ENCODE data around the gene RFX7. TPM values are rescaled to one million over a fixed set of nuclear protein-coding genes. Genes with fewer than 3 reads are reported as not detected.
A peak's percentile ranks its signal among the peaks of the same experiment; 100 is the strongest.

The RFX7 gene
- total RNA-seq, 2 experiments from 2014 or later, result 40.4 to 42.5 TPM

DNA sequence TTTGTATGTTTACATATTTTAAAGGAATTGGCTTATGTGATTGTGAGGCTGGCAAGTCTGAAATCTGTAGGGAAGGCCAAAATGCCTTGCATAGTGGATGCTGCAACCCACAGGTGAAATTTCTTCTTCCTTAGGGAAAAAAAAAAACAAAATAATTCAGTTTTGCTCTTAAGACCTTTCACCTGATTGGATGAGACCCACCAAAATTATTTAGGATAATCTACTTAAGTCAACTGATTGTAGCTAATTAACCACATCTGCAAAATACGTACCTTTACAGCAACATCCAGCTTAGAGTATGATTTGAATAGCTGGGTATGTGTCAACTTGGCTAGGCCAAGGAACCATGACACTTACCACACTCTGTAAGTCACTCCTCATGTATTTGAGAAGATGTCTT is 6.9 kb upstream of the RFX7 start:
- DNase-seq, result no peak
- H3K9me3 Mint-ChIP-seq, result no peaks in the 10 kb centered on the region
- H3K36me3 Mint-ChIP-seq, result no peaks in the 10 kb centered on the region
- ATAC-seq (ENCODE audit: low read depth), result no peak
- H3K27me3 Mint-ChIP-seq, result peaks cover 20% of the 10 kb centered on the region
- POLR2A ChIA-PET, result no interaction called here
- peaks cover 7% of the 10 kb centered on the region for H3K4me1 Mint-ChIP-seq
- H3K27ac Mint-ChIP-seq, result no peak overlapping the region
- no peak overlapping the region for H3K4me3 Mint-ChIP-seq

DNA sequence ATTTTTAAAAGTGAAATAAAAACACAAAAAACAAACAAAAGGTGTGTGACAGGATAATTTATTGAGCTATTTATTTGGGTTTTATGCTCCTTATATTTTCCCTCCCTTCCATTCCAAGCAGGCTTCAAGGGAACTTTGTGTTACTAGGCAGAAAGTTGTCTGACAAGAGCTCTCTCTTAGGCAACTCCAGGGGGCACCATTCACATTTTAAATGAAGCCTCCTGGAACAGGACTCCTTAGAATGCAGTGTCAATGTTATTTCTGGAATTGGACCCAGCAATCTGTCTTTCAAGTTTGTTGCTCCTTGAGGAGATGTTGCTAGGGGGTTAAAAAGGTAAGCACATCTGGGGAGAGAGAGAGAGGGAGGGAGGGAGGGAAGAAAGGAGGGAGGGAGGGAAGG is 5.4 kb upstream of the RFX7 start:
- H3K4me1 Mint-ChIP-seq, result peaks cover 19% of the 10 kb centered on the region
- POLR2A ChIA-PET, result no interaction called here
- DNase-seq, result no peak
- no peak overlapping the region for H3K4me3 Mint-ChIP-seq
- H3K9me3 Mint-ChIP-seq, result no peaks in the 10 kb centered on the region
- no peak overlapping the region for H3K27ac Mint-ChIP-seq
- ATAC-seq (ENCODE audit: low read depth), result no peak
- no peaks in the 10 kb centered on the region for H3K36me3 Mint-ChIP-seq
- peaks cover 14% of the 10 kb centered on the region for H3K27me3 Mint-ChIP-seq

DNA sequence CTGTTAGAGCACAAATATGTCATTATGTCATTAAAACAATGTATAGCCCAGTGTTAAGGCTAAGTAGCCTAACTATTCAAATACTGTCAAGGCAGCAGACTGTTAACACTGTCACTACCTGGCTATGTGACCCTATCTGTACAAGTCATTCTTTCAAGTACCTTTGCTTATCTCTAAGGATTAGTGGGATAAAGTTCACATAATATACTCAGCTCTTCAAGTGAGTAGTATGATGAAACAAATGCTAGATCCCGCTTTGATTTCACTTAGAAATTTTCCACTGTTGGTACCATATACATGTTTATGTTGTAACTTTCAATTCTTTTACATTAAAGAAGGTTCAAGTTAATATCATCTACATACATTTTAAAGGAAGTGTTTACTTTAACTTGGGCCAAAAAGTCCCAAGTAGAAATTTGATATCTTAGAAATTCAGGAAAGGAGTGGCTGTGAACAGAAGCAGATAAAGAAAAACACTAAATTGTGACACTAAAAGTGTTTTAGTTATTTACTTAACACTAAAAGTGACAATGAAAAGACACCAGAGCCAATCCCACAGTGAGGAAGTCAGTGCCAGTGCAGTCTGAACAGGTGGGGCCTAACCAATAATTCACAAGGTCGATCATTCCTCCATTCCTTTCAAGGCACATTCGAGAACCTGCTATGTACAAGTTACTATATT is 4.8 kb upstream of the RFX7 start:
- DNase-seq (no peak), ATAC-seq (ENCODE audit: low read depth) (no peak)
- Mint-ChIP-seq H3K4me1 (peaks cover 20% of the 10 kb centered on the region), H3K36me3 (no peaks in the 10 kb centered on the region), H3K4me3 (no peak overlapping the region), H3K27me3 (peaks cover 8% of the 10 kb centered on the region), H3K9me3 (no peaks in the 10 kb centered on the region), H3K27ac (no peak overlapping the region)
- POLR2A ChIA-PET, result no interaction called here

DNA sequence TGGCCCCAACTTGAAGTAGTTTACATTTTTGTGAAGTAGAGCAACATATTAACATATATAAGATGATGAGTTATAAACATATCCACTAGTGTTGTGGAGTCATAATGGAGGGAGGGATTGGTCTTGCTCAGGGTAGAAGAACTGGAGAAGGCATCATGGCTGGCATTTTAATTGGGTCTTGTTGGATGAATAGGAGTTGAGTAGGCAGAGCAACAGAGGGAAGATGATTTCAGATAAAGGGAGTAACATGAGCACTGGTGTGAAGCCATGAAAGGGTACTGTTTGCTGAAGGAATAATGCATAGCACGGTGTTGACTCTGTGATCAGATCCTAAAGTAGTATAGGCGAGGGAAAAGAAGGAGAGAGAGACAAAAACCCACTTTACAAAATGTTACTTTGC is 3.6 kb upstream of the RFX7 start:
- Mint-ChIP-seq H3K9me3 (no peaks in the 10 kb centered on the region), H3K4me3 (no peak overlapping the region), H3K36me3 (peaks cover 2% of the 10 kb centered on the region), H3K27me3 (peaks cover 2% of the 10 kb centered on the region), H3K4me1 (peaks cover 20% of the 10 kb centered on the region), H3K27ac (no peak overlapping the region)
- POLR2A ChIA-PET, result no interaction called here
- ATAC-seq (ENCODE audit: low read depth) (no peak), DNase-seq (no peak)

DNA sequence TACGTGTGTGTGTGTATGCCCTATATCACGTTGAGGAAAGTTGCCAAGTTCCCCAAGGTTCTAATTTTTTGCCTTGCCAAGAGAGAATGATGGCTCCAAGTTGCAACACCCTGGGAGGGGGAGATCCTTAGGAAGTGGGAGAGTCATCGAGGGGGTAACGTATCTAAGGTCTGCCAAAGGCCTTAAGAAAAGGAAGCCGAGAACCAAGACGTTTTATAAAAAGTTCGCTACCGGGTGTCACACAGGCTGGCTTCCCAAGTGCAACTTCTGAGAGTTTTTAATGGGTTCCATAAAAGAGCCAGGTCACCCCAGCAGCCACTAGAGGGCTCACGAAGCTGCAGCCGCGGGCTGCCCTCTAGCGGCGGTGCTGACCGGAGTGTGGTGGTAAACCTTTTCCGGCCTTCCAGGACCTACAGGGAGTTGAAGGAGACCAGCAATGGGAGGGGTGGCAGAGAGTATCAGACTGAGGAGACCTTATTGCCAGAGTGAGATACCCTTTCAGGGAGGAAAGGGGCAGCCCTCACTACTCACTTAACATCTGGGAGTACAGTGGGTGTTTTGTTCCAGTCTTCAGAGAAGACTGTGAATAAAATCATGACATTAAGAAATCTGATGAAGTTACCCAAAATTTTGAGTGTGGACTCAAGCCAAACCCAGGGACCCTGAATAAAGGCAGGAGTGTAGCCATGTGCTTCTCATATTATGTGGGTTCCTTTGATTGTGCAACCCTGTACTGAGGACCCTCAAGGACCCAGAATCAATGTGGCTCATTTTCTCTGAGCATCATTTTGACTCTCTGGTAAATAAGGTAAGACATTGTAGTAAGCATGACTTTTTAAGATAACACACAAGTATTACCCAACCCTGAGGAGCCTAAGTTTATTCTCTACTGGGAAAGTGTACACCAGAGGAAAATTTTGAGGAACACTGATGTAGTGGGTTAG is 2.5 kb upstream of the RFX7 start:
- Mint-ChIP-seq H3K4me3 (peak overlapping the region; percentile 84), H3K27ac (peak overlapping the region; percentile 99), H3K27me3 (no peaks in the 10 kb centered on the region), H3K9me3 (no peaks in the 10 kb centered on the region), H3K4me1 (peaks cover 27% of the 10 kb centered on the region), H3K36me3 (peaks cover 2% of the 10 kb centered on the region)
- peak; percentile 69 for ATAC-seq (ENCODE audit: low read depth)
- POLR2A ChIA-PET, result interaction anchor here (0.9 to 2.1 kb wide), 4 partner anchors 12 to 218 kb away, joined by 3 to 11 read pairs (median 7); partner anchors contain the start of gene MNS1
- DNase-seq, result peak; percentile 89

DNA sequence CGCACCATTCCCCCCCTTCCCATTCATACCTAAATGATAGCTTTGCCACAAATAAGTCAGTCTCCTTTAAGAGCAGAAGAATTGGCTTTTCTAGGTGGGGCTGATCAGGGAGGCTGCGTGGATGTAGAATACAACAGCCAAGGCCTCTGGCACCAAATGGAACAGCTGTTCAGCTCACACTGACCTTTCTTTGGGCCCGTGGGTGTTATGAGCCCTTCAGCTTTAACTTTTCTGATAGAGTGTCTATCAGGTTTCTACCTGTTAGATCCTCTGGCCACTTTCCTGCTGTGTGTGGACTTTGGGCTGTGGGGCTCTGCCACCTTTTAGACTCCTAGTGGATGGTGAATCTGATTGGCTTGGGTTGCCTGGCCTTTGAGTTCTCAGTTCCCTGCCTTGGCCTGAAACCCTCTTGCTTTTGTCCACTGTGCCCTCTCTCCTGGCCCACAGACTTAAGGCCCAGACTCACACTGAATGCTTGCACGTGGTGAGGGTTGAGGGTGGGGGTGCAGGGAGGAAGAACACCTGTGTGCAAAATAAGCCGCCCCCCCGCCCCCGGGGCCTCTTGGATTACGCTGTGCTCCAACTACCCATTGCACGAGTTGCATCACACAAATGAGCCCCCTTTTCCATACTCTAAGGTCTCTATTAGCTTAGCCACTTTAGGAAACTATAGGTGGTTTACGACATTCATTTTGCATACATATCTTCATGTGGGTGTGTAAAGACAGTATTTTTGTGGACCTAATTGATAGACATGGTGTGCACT is 1.3 kb upstream of the RFX7 start:
- Mint-ChIP-seq H3K4me1 (peaks cover 30% of the 10 kb centered on the region), H3K9me3 (no peaks in the 10 kb centered on the region), H3K27ac (peak overlapping the region; percentile 99), H3K27me3 (no peaks in the 10 kb centered on the region), H3K36me3 (peaks cover 2% of the 10 kb centered on the region), H3K4me3 (peak overlapping the region; percentile 84)
- ATAC-seq (ENCODE audit: low read depth) (no peak), DNase-seq (peak; percentile 61)
- POLR2A ChIA-PET, result interaction anchor here (0.6 to 2.1 kb wide), 9 partner anchors 11 to 926 kb away, joined by 3 to 11 read pairs (median 4); partner anchors contain the start of genes MNS1, PIGB and PIGBOS1

DNA sequence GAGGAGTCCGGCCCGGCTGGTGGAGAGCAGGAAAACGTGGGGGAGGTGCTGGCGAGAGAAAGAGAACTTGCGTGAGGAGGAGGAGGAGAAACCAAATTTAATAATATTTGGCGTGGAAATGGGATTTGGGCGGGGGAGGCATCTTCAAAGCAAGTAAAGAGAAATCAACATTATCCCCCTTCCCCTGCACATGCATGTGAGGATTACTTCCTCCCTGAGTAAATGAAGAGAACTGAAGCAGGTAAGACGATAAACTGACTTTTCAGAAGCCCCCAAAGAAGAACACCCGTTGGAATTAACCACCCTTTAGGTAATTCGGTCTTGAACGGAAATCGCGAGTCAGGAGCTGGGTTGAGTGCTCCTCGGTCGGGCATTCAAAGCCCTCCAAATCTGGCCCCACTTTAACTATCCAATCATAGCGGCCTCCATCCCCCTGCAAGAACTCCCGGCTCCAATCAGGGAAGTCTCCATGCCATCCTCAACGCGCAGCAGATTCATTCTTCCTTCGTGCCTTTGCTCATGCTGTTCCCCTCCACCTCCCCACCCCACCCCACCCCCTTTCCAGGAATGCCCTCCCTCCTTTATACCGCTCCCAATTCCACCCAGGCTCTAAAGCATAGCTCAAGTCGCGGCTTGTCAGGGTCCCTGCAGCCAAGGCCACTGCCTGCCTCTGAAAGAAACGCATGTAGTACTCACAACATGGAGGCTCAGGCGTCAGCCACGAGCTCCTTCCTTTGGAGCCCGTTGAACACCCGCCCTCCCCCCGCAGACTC is 545 bp upstream of the RFX7 start:
- POLR2A ChIA-PET, result interaction anchor here (0.6 to 2.1 kb wide), 8 partner anchors 10 to 925 kb away, joined by 3 to 11 read pairs (median 4); partner anchors contain the start of genes MNS1, PIGB and PIGBOS1

DNA sequence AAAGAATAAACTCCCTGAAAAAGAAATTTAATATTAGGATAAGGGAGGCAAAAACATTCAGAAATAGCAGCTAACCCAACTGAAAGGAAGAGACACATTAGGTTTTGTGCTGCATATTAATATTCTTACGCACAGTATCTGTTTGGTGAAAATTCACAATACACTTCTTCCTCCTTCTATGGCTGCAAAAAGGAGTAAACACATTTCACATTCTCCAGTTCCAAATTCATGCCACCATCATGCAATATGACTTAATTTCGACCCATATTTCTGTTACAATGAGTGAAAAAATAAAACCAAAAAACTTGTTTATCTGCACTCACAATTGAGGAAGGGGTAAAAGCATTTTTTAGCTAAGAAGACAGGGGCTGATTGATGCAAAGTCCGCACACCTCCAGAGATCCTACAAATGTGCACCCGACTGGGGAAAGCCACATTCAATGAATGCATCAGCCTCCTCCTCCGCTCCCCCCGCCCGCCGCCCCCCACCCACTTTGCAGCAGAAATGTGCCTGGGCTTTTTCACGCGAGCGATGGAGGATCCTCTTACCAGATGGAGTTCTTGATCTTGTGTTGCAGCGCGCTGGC is 1.0 kb downstream of the RFX7 start:
- Mint-ChIP-seq H3K9me3 (no peaks in the 10 kb centered on the region), H3K4me3 (peak overlapping the region; percentile 98)

More for the DNA sequence above, 545 bp upstream of the RFX7 start:
- Mint-ChIP-seq H3K4me3 (peak overlapping the region; percentile 84), H3K4me1 (peaks cover 34% of the 10 kb centered on the region), H3K27me3 (no peaks in the 10 kb centered on the region), H3K27ac (peak overlapping the region; percentile 99), H3K9me3 (no peaks in the 10 kb centered on the region), H3K36me3 (peaks cover 5% of the 10 kb centered on the region)
- DNase-seq (peak; percentile 45), ATAC-seq (ENCODE audit: low read depth) (peak; percentile 16)

DNA sequence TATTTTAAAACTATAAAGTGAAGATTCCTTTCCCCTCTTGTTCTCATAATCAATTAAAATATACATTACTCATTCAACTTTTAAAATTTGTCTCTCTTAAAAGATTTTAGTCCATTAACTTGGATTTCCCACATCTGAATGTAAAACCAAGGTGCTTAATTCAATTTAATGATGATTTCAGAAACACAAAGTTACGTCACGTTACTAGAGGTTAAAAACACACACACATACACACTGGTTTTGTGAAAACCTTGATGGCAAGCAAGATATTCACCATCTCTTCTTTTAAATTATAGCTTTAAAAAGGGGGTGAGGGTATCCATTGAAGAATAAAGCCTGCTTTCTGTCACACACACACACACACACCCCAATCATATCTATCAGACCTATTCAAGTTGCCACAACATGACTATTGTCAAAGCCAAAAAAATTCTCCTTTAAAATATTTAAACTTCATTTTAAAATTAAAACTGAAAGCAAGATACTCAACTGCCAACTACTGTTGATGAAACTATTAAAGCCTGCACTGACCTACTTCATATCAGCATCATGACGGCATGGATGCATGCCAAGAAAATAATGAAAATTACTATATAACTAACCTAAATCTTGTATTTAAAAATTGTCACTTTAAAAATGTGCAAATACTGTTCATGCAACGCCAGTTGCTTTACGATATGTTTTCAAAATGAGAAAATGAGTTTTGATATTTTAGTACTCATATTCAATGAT is 2.1 kb downstream of the RFX7 start:
- DNase-seq (no peak), ATAC-seq (ENCODE audit: low read depth) (no peak)
- H3K4me1 Mint-ChIP-seq, result peaks cover 38% of the 10 kb centered on the region
- peaks cover 20% of the 10 kb centered on the region for H3K36me3 Mint-ChIP-seq
- H3K9me3 Mint-ChIP-seq, result peaks cover 2% of the 10 kb centered on the region
- no peaks in the 10 kb centered on the region for H3K27me3 Mint-ChIP-seq
- H3K4me3 Mint-ChIP-seq, result peak overlapping the region; percentile 98
- POLR2A ChIA-PET, result no interaction called here
- peak overlapping the region; percentile 63 for H3K27ac Mint-ChIP-seq

More for the DNA sequence above, 1.0 kb downstream of the RFX7 start:
- POLR2A ChIA-PET, result interaction anchor here (0.6 to 1.3 kb wide), 3 partner anchors 35 to 395 kb away, joined by 4 to 5 read pairs (median 4); no protein-coding TSS in a partner anchor
- DNase-seq (no peak), ATAC-seq (ENCODE audit: low read depth) (no peak)
- Mint-ChIP-seq H3K4me1 (peaks cover 36% of the 10 kb centered on the region), H3K36me3 (peaks cover 15% of the 10 kb centered on the region), H3K27me3 (no peaks in the 10 kb centered on the region), H3K27ac (peak overlapping the region; percentile 92)

DNA sequence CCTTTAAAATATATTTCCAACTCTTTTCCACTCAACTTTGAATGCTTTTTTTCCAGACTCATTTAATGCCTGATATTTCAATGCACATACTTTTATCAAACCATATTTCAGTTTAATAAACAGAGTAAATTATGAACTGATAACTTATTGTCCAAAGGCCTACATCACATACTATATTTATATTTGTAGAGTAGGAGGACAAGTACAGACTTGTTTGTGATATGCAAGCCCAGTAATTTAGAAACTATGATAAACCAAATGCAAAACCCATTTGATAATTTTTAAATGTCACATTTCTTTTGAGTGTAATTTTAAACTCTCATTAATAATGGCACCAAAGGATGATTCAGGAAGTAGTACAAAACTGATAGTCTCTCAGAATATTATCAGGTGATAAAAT is 3.3 kb downstream of the RFX7 start:
- POLR2A ChIA-PET, result interaction anchor here (0.7 kb wide), 1 partner anchor 223 kb away, joined by 5 read pairs; no protein-coding TSS in a partner anchor
- H3K27ac Mint-ChIP-seq, result peak overlapping the region; percentile 42
- DNase-seq (no peak), ATAC-seq (ENCODE audit: low read depth) (no peak)
- peaks cover 32% of the 10 kb centered on the region for H3K4me1 Mint-ChIP-seq
- no peaks in the 10 kb centered on the region for H3K27me3 Mint-ChIP-seq
- peak overlapping the region; percentile 13 for H3K4me3 Mint-ChIP-seq
- H3K9me3 Mint-ChIP-seq, result peaks cover 2% of the 10 kb centered on the region
- H3K36me3 Mint-ChIP-seq, result peaks cover 28% of the 10 kb centered on the region

DNA sequence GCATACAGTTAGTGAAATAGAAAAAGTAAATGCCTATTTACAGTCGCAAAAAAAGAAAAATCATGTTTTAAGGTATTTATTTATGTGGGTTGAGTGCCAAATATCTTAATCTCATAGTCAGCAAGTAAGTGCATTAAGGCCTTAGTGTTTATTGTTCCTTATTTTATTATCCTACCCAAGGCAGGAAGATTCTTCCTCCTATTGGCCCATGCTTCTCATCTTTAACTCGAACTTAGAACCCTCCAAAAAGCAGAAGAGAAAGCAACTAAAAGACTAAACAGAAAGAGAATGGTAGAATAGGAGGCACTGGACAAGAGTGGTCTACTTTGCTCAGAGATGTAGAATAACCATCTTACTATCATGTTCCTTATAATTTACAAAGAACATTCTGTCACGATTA is 7.5 kb downstream of the RFX7 start:
- Mint-ChIP-seq H3K27ac (no peak overlapping the region), H3K36me3 (peaks cover 67% of the 10 kb centered on the region), H3K9me3 (peaks cover 19% of the 10 kb centered on the region), H3K4me1 (peaks cover 20% of the 10 kb centered on the region), H3K4me3 (no peak overlapping the region), H3K27me3 (no peaks in the 10 kb centered on the region)
- no peak for ATAC-seq (ENCODE audit: low read depth)
- no peak for DNase-seq
- POLR2A ChIA-PET, result no interaction called here
